Measurements from ENCODE around the gene C2CD2.

Gene C2CD2

GRCh38 chr21:41941941-41942340 is 11.9 kb downstream of the C2CD2 start:
- no peak for TF ChIP-seq ZNF274 (IDR thresholded peaks at IDR 0.05; ENCODE audit: low read depth, low read length)
- no peak overlapping the region for H3K4me3 ChIP-seq (ENCODE audit: low read length)

GRCh38 chr21:41940431-41940830 is 13.4 kb downstream of the C2CD2 start:
- no peak overlapping the region for H3K4me3 ChIP-seq (ENCODE audit: low read length)
- no peak for TF ChIP-seq ZNF274 (IDR thresholded peaks at IDR 0.05; ENCODE audit: low read depth, low read length)

GRCh38 chr21:41939391-41939790 is 14.4 kb downstream of the C2CD2 start:
- H3K4me3 ChIP-seq (ENCODE audit: low read length): no peak overlapping the region
- TF ChIP-seq ZNF274 (IDR thresholded peaks at IDR 0.05; ENCODE audit: low read depth, low read length): no peak

GRCh38 chr21:41933313-41934079 is 20.3 kb downstream of the C2CD2 start:
- TF ChIP-seq ZNF274 (IDR thresholded peaks at IDR 0.05; ENCODE audit: low read depth, low read length): no peak
- no peak overlapping the region; the same call in 1 of the 2 replicates for H3K4me3 ChIP-seq (ENCODE audit: low read length)

- TF ChIP-seq ZNF274 (IDR thresholded peaks at IDR 0.05; ENCODE audit: low read depth, low read length): no peak
- no peak overlapping the region; the same call in 1 of the 2 replicates for H3K4me3 ChIP-seq (ENCODE audit: low read length)
These were observed 21.1 kb downstream of the C2CD2 start for GRCh38 chr21:41932576-41933312.

GRCh38 chr21:41932191-41932575 is 21.6 kb downstream of the C2CD2 start:
- H3K4me3 ChIP-seq (ENCODE audit: low read length): no peak overlapping the region
- no peak for TF ChIP-seq ZNF274 (IDR thresholded peaks at IDR 0.05; ENCODE audit: low read depth, low read length)

GRCh38 chr21:41931041-41931451 is 22.8 kb downstream of the C2CD2 start:
- H3K4me3 ChIP-seq (ENCODE audit: low read length): no peak overlapping the region
- TF ChIP-seq ZNF274 (IDR thresholded peaks at IDR 0.05; ENCODE audit: low read depth, low read length): no peak

- no peak overlapping the region; the same call in 1 of the 2 replicates for H3K4me3 ChIP-seq (ENCODE audit: low read length)
These were observed 24.6 kb downstream of the C2CD2 start for GRCh38 chr21:41929248-41929647.

GRCh38 chr21:41928621-41929220 is 25.1 kb downstream of the C2CD2 start:
- TF ChIP-seq ZNF274 (IDR thresholded peaks at IDR 0.05; ENCODE audit: low read depth, low read length): no peak
- no peak overlapping the region; the same call in 1 of the 2 replicates for H3K4me3 ChIP-seq (ENCODE audit: low read length)

More at GRCh38 chr21:41929248-41929647, 24.6 kb downstream of the C2CD2 start:
- TF ChIP-seq ZNF274 (IDR thresholded peaks at IDR 0.05; ENCODE audit: low read depth, low read length): no peak

- H3K4me3 ChIP-seq (ENCODE audit: low read length): no peak overlapping the region
- no peak for TF ChIP-seq ZNF274 (IDR thresholded peaks at IDR 0.05; ENCODE audit: low read depth, low read length)
These were observed 25.9 kb downstream of the C2CD2 start for GRCh38 chr21:41927727-41928409.

GRCh38 chr21:41926807-41927171 is 27.0 kb downstream of the C2CD2 start:
- peak overlapping the region; percentile 65; the same call in 1 of the 2 replicates for H3K4me3 ChIP-seq (ENCODE audit: low read length)
- TF ChIP-seq ZNF274 (IDR thresholded peaks at IDR 0.05; ENCODE audit: low read depth, low read length): no peak

- TF ChIP-seq ZNF274 (IDR thresholded peaks at IDR 0.05; ENCODE audit: low read depth, low read length): no peak
- H3K4me3 ChIP-seq (ENCODE audit: low read length): peak overlapping the region; percentile 65
These were observed 27.6 kb downstream of the C2CD2 start for GRCh38 chr21:41926117-41926806.

GRCh38 chr21:41925767-41926116 is 28.1 kb downstream of the C2CD2 start:
- no peak for TF ChIP-seq ZNF274 (IDR thresholded peaks at IDR 0.05; ENCODE audit: low read depth, low read length)
- H3K4me3 ChIP-seq (ENCODE audit: low read length): peak overlapping the region; percentile 65; the same call in 1 of the 2 replicates

- no peak for TF ChIP-seq ZNF274 (IDR thresholded peaks at IDR 0.05; ENCODE audit: low read depth, low read length)
- peak overlapping the region; percentile 19; the same call in 1 of the 2 replicates for H3K4me3 ChIP-seq (ENCODE audit: low read length)
These were observed 29.5 kb downstream of the C2CD2 start for GRCh38 chr21:41924368-41924754.
